Lower lobe of right lung (tissue), 2 donors: Measurements from ENCODE around the gene STAT3. TPM values are rescaled to one million over a fixed set of nuclear protein-coding genes. Genes with fewer than 3 reads are reported as not detected.

Experiments
- ATAC-seq, 2 donors: fragments of 200-7000 bp; cut with Tn5 transposase; one replicate each; pipeline ENCODE4 v1.9.1; 2020 to 2022; ENCODE audit warnings: mild to moderate bottlenecking in 2 of 2, moderate library complexity in 2 of 2
- DNase-seq: peaks from one replicate; pipeline ENCODE4 v3.0.0-alpha.2; 2020
- H3K27ac ChIP-seq: fragments of 200-600 bp; one replicate; pipeline ENCODE4 v1.8.0; 2022
- H3K27me3 ChIP-seq: fragments of 200-600 bp; one replicate; pipeline ENCODE4 v1.8.0; 2022; ENCODE audit warnings: low read depth
- H3K36me3 ChIP-seq: fragments of 200-600 bp; one replicate; pipeline ENCODE4 v1.8.0; 2022; ENCODE audit warnings: mild to moderate bottlenecking
- H3K4me1 ChIP-seq: fragments of 200-600 bp; one replicate; pipeline ENCODE4 v1.8.0; 2022
- H3K4me3 ChIP-seq: fragments of 200-600 bp; one replicate; pipeline ENCODE4 v1.8.0; 2022; ENCODE audit warnings: mild to moderate bottlenecking
- H3K9me3 ChIP-seq: fragments of 200-600 bp; one replicate; pipeline ENCODE4 v1.8.0; 2022
- intact Hi-C: fragments of 100-400 bp; cut with DNase I; formaldehyde crosslinking; loops from one replicate; pipeline ENCODE4 v1.11.0; 2022
- long read RNA-seq: library from polyadenylated mRNA; unstranded; transcript quantifications from one replicate; pipeline ENCODE4 v2.0.0, GENCODE V29; 2021
- total RNA-seq: library from RNA; stranded (reverse); fragmentation: NEBNext Ultra II Directional; extraction: Animal tissue kit (Norgen Biotek cat#: 25700); gene quantifications from one replicate; pipeline ENCODE4 v1.2.1, GENCODE V29; 2021
- TF ChIP-seq, protein P1 (sequence below): fragments of 200-600 bp; IDR thresholded peaks from one replicate; pipeline ENCODE4 v1.8.0; 2022; ENCODE audit warnings: antibody characterized with exemption, mild to moderate bottlenecking
- donor health status: DM: no; HTN: yes; CAD: no; lungs with severe emphysema.

STAT3 gene
- 278 TPM for total RNA-seq
- long read RNA-seq, full-length matches to known transcripts: 242 of 545 reads
- long read RNA-seq, partial matches to known transcripts: 88 of 545 reads
- long read RNA-seq, other reads (novel, unspliced or antisense): 215 of 545 reads

DNA sequence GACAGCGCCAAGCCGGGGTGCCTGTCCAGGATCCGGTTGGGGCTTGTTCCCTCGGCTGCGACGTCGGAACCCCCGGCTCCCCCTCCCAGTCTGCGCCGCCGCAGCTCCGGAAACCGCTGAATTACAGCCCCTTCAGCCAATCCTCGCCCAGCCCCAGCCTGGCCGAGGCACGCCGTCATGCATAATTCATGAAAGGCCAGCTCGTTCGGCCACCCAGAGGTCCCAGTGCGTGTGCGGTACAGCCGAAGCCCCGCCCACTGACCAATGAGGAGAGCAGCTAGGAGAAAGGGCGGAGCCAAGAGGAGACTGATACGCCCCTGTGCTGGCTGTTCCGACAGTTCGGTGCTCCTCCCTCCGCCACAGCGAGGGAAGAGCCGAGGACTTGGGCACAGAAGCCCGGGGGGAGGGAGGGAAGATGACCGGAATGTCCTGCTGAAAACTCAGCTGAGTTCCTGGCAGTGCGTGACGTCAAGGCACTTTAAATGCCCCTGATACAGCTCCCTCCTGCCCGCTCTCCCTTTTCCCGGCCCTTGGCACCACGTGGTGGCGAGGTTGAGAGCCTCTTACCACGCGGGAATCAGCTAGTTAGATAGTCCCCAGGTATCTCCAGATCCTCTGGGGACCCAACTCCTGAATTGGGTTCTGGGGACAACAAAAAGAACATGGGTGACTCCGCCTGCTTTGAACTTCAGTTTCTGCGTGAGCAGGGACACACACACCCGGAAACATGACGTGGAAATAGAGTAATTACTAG, at the start of gene STAT3:
Gene STAT3, minus strand, starts transcription at position 62 of the 754 bp plus-strand sequence. CDS start 39,926 bp downstream, outside the sequence.
- intact Hi-C loops: no loop called here
- peak within 1 kb of the TSS; percentile 100 for H3K27ac ChIP-seq
- H3K9me3 ChIP-seq: no peaks in the 10 kb centered on the region
- peak; percentile 95 to 99 for ATAC-seq
- no peaks in the 10 kb centered on the region for H3K36me3 ChIP-seq
- TF ChIP-seq, protein P1, sequence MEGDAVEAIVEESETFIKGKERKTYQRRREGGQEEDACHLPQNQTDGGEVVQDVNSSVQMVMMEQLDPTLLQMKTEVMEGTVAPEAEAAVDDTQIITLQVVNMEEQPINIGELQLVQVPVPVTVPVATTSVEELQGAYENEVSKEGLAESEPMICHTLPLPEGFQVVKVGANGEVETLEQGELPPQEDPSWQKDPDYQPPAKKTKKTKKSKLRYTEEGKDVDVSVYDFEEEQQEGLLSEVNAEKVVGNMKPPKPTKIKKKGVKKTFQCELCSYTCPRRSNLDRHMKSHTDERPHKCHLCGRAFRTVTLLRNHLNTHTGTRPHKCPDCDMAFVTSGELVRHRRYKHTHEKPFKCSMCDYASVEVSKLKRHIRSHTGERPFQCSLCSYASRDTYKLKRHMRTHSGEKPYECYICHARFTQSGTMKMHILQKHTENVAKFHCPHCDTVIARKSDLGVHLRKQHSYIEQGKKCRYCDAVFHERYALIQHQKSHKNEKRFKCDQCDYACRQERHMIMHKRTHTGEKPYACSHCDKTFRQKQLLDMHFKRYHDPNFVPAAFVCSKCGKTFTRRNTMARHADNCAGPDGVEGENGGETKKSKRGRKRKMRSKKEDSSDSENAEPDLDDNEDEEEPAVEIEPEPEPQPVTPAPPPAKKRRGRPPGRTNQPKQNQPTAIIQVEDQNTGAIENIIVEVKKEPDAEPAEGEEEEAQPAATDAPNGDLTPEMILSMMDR: no peak
- peak; percentile 100 for DNase-seq
- peaks cover 44% of the 10 kb centered on the region for H3K4me1 ChIP-seq
- peak within 1 kb of the TSS; percentile 93 for H3K4me3 ChIP-seq
- H3K27me3 ChIP-seq: no peaks in the 10 kb centered on the region

DNA sequence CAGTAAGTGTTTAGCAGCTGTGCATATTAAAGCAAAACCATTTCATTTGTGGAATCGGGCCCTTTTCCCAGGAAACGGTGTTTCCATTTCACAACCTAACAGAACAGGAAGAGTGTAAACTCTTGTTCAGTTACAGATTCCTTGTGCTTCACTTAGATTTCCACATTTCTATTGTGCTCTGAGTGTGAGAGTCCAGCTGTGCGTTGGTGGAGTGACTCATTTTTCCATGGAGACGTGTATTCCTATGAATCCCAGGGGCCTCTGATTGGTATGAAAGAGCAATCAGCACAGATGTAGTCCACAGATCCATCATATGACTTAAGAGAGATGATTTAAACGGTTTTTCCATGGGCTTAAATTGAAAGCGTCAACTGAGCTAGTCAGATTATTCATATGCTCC, 48.1 kb upstream of the STAT3 start:
- H3K9me3 ChIP-seq: no peaks in the 10 kb centered on the region
- TF ChIP-seq, protein P1: no peak
- ATAC-seq (peak; percentile 67 to 76), DNase-seq (no peak)
- H3K27ac ChIP-seq: peak overlapping the region; percentile 58
- no peaks in the 10 kb centered on the region for H3K27me3 ChIP-seq
- no peaks in the 10 kb centered on the region for H3K36me3 ChIP-seq
- intact Hi-C loops: no loop called here
- H3K4me1 ChIP-seq: peaks cover 17% of the 10 kb centered on the region
- H3K4me3 ChIP-seq: no peak overlapping the region

DNA sequence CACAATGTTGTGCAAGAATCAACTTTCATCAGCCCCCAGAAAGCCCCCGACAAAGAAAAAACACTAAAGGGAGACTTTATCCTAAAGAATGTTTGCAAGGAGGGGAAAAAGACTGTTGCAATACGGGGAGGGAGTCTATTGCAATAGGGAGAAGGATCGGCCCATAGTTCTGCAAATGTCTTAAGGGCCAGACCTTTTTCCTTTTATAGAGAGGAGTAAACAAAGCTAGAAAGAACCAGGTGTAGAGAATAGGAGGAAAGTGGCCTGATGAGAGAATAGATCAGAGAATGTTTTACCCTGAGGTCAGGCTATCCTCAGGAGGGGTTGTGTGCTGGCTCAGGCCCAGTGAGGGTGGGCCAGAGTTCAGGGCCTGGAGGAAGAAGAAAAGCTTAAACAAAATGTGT, 43.5 kb upstream of the STAT3 start:
- Histone ChIP-seq H3K9me3 (no peaks in the 10 kb centered on the region), H3K4me3 (no peak overlapping the region), H3K4me1 (peaks cover 34% of the 10 kb centered on the region), H3K36me3 (no peaks in the 10 kb centered on the region), H3K27ac (peak overlapping the region; percentile 31), H3K27me3 (no peaks in the 10 kb centered on the region)
- intact Hi-C loops: no loop called here
- TF ChIP-seq, protein P1: no peak
- DNase-seq: no peak
- peak in 1 of 2 donors; percentile 45 for ATAC-seq

DNA sequence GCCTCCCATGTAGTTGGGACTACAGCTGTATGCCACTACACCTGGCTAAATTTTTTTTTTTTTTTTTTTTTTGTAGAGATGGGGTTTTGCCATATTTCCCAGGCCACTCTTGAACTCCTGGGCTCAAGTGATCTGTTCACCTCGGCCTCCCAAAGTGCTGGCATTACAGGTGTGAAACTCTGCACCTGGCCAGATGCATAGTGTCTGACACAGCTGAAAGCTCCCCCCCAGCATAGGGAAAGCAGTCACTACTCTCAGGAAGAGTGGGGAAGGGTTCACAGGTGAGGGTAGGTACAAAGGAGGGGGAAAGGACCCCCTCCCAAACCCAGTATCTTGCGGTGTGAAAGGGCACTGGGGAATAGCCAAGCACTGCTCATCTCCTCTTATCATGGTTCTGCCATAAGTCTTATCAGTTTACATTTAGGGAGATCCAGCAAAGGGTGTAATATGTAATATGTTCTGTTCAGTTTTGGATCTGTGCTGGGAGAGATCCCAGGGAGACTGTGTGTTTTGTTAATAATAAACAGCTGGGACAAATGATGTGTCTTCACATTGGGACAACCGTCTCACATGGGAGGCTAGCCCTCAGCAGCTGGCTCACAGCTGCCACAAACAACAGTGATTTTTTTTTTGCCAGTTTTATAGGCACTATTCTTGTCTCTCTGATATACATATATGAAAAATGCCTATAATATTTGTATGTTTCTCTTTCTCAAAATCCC, 41.6 kb upstream of the STAT3 start:
- Histone ChIP-seq H3K27me3 (no peaks in the 10 kb centered on the region), H3K4me3 (no peak overlapping the region), H3K27ac (no peak overlapping the region), H3K9me3 (no peaks in the 10 kb centered on the region), H3K36me3 (no peaks in the 10 kb centered on the region), H3K4me1 (peaks cover 26% of the 10 kb centered on the region)
- ATAC-seq (peak in 1 of 2 donors; percentile 43), DNase-seq (no peak)
- TF ChIP-seq, protein P1: no peak
- intact Hi-C loops: no loop called here

DNA sequence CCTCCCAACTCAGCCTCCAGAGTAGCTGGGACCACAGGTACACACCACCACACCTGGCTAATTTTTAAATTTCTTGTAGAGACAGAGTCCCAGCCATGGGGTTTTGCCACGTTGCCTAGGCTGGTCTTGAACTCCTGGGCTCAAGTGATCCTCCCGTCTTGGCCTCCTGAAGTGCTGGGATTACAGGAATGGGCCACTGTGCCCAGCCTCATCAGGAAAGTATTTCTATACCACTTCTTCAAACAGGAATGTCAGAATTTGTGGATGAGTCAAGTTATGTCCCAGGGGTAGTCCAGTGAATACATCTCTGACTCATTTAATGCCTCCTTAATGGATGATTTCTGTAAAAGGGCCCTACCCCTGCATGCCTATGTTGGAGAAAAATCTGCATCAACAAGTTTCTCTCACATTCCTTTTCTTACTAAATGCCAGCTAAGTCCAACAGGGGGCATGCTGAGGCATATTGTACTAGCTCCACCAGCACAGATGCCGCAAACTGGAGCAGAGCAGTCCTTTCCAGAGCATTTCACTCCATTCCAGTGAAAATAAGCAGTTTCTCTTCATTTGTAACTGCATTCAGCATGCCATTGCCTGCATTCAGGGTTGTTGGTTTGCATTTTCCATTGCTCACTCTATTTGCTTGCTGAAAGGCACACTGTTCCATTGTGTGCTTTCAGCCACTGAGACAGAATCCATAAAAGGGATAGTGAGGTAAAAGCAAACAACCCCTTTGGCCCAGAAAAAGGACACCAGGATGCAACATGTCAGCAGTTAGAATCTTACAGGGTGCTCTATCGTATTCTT, 40.1 kb upstream of the STAT3 start:
- DNase-seq (no peak), ATAC-seq (peak; percentile 82 to 86)
- TF ChIP-seq, protein P1: peak; percentile 76
- H3K4me3 ChIP-seq: no peak overlapping the region
- H3K27me3 ChIP-seq: no peaks in the 10 kb centered on the region
- no peaks in the 10 kb centered on the region for H3K36me3 ChIP-seq
- intact Hi-C loops: no loop called here
- H3K27ac ChIP-seq: no peak overlapping the region
- H3K4me1 ChIP-seq: peaks cover 26% of the 10 kb centered on the region
- no peaks in the 10 kb centered on the region for H3K9me3 ChIP-seq
